GM13977 (cell line): Measurements from ENCODE around the gene ALDH2.
"Not testable (repeated sequence)": the region's sequence is repeated elsewhere in the genome, so short reads cannot be mapped to it uniquely, and the experiment has no call there.

Experiments
- DNase-seq: peaks from one replicate; pipeline ENCODE4 v3.0.0; 2012; ENCODE audit warnings: low spot score
- CTCF ChIP-seq: IDR thresholded peaks from 2 replicates; pipeline ENCODE4 v1.5.1; 2012; ENCODE audit warnings: mild to moderate bottlenecking, control low read depth; ENCODE audit not compliant: insufficient read depth; ENCODE audit errors: extremely low read depth, missing control alignments
- in situ Hi-C: fragments of 300-500 bp; cut with MboI; formaldehyde crosslinking; loops from one replicate; pipeline ENCODE4 v1.12.0; 2022; ENCODE audit warnings: low sequenced_read_pairs, low pct_unique_long_range_greater_than_20kb, mixed read lengths, inconsistent platforms; ENCODE audit not compliant: unreplicated experiment

The ALDH2 gene

GRCh38 chr12:111827907-111828306 is 61.2 kb downstream of the ALDH2 start:
- no peak for DNase-seq
- TF ChIP-seq CTCF: no peak
- in situ Hi-C loops: loop anchor here (10.0 kb wide), 1 partner anchor 133 kb away; no protein-coding TSS in a partner anchor

GRCh38 chr12:111828338-111828979 is 61.7 kb downstream of the ALDH2 start:
- DNase-seq: no peak
- no peak for TF ChIP-seq CTCF
- in situ Hi-C loops: loop anchor here (10.0 kb wide), 1 partner anchor 134 kb away; no protein-coding TSS in a partner anchor

GRCh38 chr12:111829635-111830034 is 62.9 kb downstream of the ALDH2 start:
- in situ Hi-C loops: loop anchor here (10.0 kb wide), 1 partner anchor 135 kb away; no protein-coding TSS in a partner anchor

GRCh38 chr12:111834740-111835386 is 68.1 kb downstream of the ALDH2 start:
- in situ Hi-C loops, DNase-seq: not testable (repeated sequence)

More at GRCh38 chr12:111829635-111830034, 62.9 kb downstream of the ALDH2 start:
- not testable (repeated sequence) for DNase-seq

GRCh38 chr12:111835531-111836181 is 68.9 kb downstream of the ALDH2 start:
- in situ Hi-C loops, DNase-seq: not testable (repeated sequence)

GRCh38 chr12:111838353-111838752 is 71.6 kb downstream of the ALDH2 start:
- DNase-seq: no peak
- in situ Hi-C loops: no loop called here
- no peak for TF ChIP-seq CTCF

GRCh38 chr12:111840807-111841206 is 74.1 kb downstream of the ALDH2 start:
- in situ Hi-C loops: no loop called here
- no peak for TF ChIP-seq CTCF
- DNase-seq: no peak

GRCh38 chr12:111841236-111841749 is 74.6 kb downstream of the ALDH2 start:
- in situ Hi-C loops: no loop called here
- TF ChIP-seq CTCF: no peak
- DNase-seq: no peak
